D721Med (cell line): Measurements from ENCODE around the gene PLAC1.

Experiments used
- DNase-seq: peaks from one replicate; pipeline ENCODE4 v3.0.0; 2011; ENCODE audit warnings: low spot score; ENCODE audit not compliant: insufficient read length
- FAIRE-seq: peaks from 2 replicates; lab custom pipeline; 2011; peaks lifted over from hg19 to GRCh38; lab: Jason Lieb, UNC
- TF ChIP-seq, protein P1 (sequence below): IDR thresholded peaks from 2 replicates; pipeline ENCODE4 v1.5.1; 2012; ENCODE audit warnings: mild to moderate bottlenecking, control low read depth; ENCODE audit not compliant: insufficient read depth; ENCODE audit errors: missing control alignments

The PLAC1 gene

DNA sequence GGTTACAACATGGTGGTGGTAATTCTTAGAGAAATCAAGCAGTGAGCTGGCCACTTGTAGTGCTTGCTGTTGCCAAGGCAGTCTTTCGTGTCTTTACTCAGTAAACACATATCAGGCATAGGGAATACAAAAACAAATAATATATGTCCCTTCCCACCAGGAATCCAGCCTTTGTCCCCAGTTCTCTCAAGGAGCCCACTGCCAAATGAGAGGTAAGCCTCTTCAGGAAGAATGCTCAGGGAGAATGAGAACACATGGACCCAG lies 421 bp upstream of the PLAC1 start:
- FAIRE-seq (no peak), DNase-seq (no peak)
- TF ChIP-seq, protein P1, sequence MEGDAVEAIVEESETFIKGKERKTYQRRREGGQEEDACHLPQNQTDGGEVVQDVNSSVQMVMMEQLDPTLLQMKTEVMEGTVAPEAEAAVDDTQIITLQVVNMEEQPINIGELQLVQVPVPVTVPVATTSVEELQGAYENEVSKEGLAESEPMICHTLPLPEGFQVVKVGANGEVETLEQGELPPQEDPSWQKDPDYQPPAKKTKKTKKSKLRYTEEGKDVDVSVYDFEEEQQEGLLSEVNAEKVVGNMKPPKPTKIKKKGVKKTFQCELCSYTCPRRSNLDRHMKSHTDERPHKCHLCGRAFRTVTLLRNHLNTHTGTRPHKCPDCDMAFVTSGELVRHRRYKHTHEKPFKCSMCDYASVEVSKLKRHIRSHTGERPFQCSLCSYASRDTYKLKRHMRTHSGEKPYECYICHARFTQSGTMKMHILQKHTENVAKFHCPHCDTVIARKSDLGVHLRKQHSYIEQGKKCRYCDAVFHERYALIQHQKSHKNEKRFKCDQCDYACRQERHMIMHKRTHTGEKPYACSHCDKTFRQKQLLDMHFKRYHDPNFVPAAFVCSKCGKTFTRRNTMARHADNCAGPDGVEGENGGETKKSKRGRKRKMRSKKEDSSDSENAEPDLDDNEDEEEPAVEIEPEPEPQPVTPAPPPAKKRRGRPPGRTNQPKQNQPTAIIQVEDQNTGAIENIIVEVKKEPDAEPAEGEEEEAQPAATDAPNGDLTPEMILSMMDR, result no peak

DNA sequence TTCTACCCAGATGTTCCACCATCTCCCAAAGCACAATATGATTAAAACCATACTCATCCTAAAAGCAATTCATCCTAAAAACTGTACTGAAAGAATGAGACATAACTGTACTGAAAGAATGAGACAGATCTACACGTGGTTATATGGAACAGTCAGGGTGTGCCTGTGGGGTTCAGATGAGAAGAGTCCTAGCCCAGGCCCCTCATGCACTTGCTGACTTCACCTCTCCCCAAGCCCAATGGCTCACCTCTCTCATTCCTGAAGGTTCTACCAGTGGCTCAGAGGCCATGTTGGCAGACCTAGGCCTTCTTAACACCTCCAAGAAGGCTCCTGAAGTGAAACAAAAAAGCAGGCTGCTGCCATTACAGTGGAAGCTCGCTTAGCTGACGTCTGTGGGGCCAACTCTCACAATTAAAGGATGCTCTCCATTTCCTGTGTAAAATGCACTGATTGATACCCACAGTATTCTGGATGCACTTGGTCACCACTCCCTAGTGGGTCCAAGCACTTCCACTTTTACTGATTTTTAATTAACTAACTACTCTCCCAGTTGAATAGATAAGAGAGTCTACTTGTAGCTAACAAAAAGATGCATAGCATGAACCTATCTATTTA lies 3.8 kb downstream of the PLAC1 start:
- TF ChIP-seq, protein P1, result no peak
- FAIRE-seq, result no peak
- DNase-seq, result no peak

DNA sequence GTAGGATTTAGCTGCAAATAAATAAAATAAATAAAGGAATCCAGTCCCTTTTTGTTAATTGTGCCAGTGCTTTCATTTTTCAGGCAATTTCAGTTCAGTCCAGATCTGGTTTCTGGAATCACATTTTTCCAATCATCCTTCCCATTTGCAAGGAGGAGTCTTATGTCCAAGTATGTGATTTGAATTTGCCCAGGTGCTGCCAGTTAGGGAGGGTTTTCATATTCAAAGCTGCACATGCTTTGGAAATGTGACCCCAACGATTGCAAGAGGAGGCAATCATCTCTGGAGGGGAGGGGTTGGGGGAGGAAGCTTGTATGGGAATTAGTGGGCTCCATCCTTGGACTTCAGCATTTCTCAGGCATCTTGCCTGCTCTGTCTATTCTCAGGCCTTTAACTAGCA lies 4.4 kb downstream of the PLAC1 start:
- DNase-seq (no peak), FAIRE-seq (no peak)
- TF ChIP-seq, protein P1, result no peak

DNA sequence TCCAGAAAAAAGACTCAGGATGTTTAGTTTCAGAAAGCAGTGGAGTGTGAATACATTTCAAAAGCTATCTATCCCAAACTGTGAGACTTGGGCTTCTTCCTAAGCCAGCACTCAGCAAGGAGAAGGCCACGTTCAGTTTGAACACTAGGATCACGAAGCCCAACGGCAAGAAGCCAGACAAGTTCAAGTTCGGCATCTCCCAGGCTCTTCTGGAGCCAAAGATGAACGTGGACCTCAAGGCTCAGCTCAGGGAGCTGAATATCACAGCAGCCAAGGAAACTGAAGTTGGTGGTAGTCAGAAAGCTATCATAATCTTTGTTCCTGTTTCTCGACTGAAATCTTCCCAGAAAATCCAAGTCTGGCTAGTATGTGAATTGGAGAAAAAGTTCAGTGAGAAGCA lies 7.6 kb downstream of the PLAC1 start:
- TF ChIP-seq, protein P1, result no peak
- FAIRE-seq (no peak), DNase-seq (no peak)

DNA sequence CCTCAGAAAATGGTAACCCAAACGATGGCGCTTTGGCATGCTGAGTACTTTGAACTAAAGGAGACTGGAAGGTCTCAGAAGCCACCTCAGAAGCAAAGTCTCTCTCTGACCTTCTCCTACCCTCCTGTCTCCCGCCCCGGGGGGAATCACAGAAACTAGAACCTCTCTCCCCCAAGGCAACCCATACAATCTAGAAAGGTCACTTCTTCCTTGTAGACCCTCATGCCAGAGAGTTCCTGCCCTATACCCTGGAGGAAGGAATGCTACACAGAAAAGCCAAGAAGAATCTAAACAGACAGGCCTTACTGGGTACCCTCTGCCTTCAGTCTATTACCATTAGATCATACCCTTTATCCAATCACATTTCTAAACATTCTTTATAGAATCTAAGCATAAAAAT lies 8.5 kb downstream of the PLAC1 start:
- TF ChIP-seq, protein P1, result no peak
- no peak for DNase-seq
- FAIRE-seq, result no peak

DNA sequence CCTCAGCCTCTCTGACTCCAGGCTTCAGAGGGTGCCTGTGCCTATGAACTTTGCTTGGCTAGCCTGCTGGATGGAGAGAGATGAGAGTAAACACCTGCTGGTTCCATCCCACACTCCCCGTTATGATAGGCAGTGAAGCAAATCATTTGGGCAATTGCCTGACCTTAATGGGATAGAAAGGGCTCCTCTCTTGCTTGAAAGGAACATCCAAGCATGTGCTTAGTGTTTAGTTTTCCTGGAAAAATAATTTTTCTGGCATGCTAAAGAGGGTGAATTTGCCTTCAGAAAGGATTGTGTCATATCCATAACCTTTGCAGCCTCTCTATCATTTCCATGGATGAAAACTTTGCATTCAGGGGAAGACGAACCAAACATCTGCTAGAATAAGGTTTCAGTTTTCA lies 10.8 kb downstream of the PLAC1 start:
- TF ChIP-seq, protein P1, result no peak
- DNase-seq (no peak), FAIRE-seq (no peak)

DNA sequence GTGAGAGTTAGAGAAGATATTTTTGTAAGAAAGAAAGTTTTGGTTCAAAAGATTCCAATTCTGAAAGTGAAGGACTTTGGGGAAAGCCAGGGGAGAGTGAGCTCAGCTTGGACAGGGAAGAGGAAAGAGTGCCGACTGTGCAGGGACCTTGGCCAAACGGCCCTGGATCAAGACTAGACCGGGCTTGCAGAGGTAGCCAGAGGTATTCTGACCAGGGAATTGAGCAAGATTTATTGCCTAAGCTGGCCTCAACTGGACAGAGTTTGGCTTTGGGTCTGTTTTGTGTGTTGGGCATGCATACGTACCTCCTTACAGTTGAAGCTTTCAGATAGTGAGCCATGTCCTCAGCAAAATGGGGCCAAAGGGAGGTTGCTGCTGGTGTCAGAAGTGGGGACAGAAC lies 11.6 kb downstream of the PLAC1 start:
- no peak for DNase-seq
- no peak for FAIRE-seq
- TF ChIP-seq, protein P1, result no peak
